Measurements from ENCODE around the gene SRSF6.

- TF ChIP-seq CTCF (conservative IDR thresholded peaks at IDR 0.05; ENCODE audit: low read length): no peak
- no peak for TF ChIP-seq EZH2phosphoT487 (IDR thresholded peaks at IDR 0.05; ENCODE audit: borderline replicate concordance)
Observed at GRCh38 chr20:43456809-43457639, 672 bp upstream of the SRSF6 start.

All from Loucy (cell line).